IPS-18c (cell line): ENCODE measurements around the gene AASDH.
"Not testable (repeated sequence)": the region's sequence is repeated elsewhere in the genome, so short reads cannot be mapped to it uniquely, and the experiment has no call there.

Experiments
- H3K4me3 ChIP-seq: 2 replicates; pipeline ENCODE4 v1.7.0; 2013; ENCODE audit warnings: low read depth, mild to moderate bottlenecking, low read length, moderate library complexity; ENCODE audit not compliant: insufficient read depth
- H3K9me3 ChIP-seq: one replicate; pipeline ENCODE4 v1.6.1; 2013; ENCODE audit warnings: mild to moderate bottlenecking, low read length, moderate library complexity; ENCODE audit not compliant: control insufficient read depth, insufficient read depth

Gene AASDH

DNA sequence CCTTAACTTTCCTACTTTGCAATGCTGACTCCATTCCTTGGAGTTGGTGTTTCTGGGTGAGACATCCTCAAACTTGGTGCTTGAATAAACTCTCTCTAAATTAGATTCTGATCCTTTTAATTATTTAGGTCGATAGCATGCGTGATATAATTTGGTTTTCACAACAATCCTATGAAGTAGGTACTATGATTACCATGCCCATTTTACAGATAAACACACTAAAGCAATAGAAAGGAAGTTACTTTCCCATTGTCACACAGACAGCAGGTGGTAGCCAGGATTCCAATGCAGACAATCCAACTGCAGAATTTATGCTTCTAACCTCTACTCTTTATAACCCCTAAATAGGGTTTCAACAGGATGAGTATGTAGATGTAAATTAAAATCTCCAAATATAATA lies 21.7 kb upstream of the AASDH start:
- H3K4me3 ChIP-seq = no peak overlapping the region
- no peaks in the 10 kb centered on the region for H3K9me3 ChIP-seq

DNA sequence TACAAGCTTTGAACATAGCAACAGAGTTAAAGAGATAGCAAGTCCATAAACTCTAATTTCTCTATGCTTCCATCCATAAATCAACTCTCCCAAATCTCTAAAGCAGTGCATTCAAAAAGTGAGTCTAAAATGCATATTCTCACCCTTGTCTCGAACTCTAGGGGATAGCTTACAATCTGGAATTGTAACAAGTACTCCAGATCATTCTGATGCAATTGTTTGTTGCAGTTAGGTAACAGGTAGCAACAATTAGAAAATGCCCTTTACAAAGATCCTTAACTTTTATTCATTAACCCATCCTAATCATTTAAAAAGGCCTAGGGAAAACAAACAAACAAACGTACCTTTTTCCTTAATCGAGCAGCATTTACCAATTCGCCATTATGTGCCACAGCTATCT lies 18.9 kb upstream of the AASDH start:
- H3K9me3 ChIP-seq = no peaks in the 10 kb centered on the region
- no peak overlapping the region for H3K4me3 ChIP-seq

DNA sequence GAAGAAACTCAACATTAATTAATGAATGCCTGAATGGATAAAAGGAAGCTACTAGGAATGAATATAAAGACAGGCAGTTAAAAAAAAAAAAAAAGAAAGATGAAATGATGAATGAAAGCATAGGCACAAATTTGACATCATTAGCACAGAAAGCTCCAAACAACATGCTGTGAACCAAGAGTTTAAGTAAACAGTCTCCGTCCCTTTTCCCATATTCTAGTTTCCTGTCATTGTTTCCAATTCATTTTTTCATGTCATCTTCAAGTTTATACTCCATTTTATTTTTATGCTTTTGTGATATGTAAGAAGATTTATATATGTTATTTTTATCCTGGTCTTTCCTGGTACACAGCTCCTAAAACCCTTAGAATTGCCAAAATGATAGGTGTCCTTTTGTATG lies 17.7 kb upstream of the AASDH start:
- Histone ChIP-seq H3K4me3 (no peak overlapping the region), H3K9me3 (no peaks in the 10 kb centered on the region)

DNA sequence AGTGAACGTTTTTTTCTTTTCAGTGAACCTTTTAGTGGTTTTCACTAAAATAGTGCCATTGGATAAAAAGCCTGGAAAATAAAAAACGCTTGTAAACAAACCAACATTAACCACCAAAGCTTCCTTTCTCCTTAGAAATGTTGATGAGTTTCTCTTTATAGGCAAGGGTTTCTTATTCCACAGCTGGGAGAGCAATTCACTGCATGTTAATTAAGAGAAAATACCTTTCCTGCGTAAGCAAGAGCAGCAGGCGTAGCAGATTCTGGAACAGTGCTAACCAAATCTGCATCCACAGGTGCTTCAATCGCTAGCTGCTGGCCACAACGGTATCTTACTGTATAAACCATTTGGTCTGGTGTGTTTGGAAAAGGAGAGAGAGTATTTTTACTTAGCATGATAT lies 13.3 kb upstream of the AASDH start:
- H3K4me3 ChIP-seq = no peak overlapping the region
- no peaks in the 10 kb centered on the region for H3K9me3 ChIP-seq

DNA sequence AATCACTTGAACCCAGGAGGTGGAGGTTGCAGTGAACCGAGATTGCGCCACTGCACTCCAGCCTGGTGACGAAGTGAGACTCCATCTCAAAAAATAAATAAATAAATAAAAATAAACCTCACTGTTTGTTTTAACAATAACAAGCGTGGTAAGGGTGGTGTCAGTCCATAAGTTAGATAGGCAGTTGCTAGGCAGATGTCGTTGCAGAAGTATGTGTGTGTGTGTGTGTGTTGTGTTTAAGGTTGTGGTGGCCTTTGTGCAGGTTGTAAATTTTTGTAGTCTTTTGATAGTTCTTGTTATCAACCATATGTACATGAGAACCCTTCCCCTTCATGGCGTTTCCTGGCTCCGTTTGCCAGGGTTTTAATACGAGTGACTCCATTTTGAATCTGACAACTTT lies 4.0 kb upstream of the AASDH start:
- no peak overlapping the region for H3K4me3 ChIP-seq

DNA sequence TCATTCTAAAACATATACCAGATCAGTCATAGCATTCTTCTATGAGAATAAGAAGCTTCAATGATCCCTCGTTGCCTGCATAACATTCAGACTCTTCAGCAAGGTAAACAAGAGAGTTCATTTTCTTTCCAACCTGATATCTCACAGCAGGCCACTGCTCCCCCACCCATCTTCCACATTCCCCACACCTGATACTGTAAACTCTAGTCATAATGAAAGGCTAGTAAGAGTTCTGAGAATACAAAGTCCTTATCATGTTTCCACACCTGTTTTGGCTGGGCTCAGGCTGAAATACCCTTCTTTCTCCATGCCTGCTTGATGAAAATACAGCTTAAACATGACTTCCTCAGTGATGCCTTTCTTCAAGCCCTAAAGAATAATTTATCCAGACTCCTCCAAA lies 2.3 kb upstream of the AASDH start:
- no peak overlapping the region for H3K4me3 ChIP-seq
- no peaks in the 10 kb centered on the region for H3K9me3 ChIP-seq

More for the DNA sequence above, 4.0 kb upstream of the AASDH start:
- H3K9me3 ChIP-seq = no peaks in the 10 kb centered on the region

DNA sequence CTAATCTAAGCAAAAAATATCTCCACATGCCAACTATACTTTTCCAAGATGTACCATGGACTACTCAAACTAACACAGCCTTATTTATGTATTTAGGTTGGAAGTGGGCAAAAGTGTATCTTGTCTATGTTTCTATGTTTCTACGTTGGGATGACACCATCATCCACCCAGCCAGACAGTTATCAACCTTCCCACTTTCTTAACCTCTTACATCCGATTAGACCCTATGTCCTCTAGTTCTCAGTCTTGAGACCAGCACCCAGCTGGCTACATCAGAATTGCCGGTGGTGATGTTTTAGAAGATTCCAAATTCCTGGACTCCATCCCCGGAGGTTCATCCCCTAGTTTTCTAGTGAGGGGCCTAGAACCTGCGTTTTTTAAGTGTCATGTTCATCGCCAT lies 1.0 kb upstream of the AASDH start:
- H3K4me3 ChIP-seq = peak overlapping the region; percentile 79
- no peaks in the 10 kb centered on the region for H3K9me3 ChIP-seq

DNA sequence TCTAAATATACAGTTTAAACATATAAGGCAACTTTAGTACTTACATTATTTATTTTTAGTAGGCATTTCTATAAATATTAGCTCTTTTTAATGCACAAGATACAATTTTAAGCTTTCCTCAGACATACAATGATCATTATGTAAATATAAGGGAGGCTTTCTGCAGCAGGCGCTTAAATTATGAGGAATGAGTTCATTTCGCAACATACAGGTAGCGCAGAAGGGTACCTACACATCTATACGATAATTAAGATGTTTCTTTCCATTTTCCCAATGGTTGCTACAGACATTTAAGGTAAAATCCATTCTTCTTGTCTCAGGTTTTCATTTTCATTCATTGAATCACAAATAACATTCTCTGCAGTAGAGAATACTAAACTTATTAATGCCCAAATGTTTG lies 1.2 kb downstream of the AASDH start:
- Histone ChIP-seq H3K4me3 (no peak overlapping the region), H3K9me3 (no peaks in the 10 kb centered on the region)

DNA sequence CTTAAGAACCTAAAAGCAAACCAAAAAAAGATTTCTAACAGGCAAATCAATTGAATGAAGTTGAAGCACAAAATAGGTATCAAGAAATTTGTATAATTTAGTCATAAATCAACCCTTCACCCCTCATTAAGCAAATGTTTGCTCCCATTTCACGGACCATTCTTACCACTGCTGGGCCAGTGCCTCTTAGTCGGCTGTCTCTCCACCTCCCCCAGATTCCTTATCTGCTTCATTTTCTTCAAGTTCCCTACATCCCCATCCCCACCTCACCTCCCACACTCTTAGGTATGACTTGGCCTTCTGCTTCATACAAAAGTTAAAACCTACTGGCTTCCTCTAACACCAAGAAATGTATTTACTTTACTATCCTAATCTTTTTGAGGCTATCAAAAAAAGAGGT lies 11.8 kb downstream of the AASDH start:
- H3K9me3 ChIP-seq = no peaks in the 10 kb centered on the region

DNA sequence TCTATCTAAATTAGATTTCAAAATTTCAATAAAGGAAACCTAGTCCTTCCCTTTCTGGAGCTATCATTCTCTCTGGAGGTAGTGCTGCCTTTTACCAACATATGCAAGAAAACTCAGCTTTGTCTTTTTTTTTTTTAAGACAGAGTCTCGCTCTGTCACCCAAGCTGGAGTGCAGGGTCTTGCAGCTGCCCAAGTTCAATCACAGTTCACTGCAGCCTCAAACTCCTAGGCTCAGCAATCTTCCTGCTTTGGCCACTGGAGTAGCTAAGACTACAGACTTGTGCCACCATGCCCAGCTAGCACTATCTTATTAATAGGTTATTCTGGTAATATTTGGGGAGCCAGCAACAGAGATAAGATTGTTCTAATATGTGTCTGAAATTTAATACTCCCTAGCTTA lies 12.3 kb downstream of the AASDH start:
- H3K4me3 ChIP-seq = no peak overlapping the region
- no peaks in the 10 kb centered on the region for H3K9me3 ChIP-seq

More for the DNA sequence above, 11.8 kb downstream of the AASDH start:
- H3K4me3 ChIP-seq = no peak overlapping the region

DNA sequence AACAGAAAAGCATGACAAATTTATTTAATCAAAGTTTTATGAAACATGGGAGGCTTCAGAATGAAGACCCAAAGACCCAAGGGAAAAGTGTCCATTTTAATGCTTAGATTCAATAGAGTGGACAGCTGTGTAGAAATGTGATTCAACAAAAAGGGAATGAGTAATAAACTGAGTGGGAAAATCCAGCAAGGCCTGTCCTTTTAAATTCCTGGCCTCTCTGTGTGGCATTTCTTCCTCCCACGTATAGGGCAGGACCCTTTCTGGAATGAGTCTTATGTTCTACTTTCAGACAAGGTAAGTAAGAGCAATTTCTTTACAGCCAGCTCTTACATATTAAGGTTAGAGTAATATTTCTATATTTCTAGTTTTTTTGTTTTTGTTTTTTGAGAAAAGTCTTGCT lies 14.5 kb downstream of the AASDH start:
- Histone ChIP-seq H3K9me3 (no peaks in the 10 kb centered on the region), H3K4me3 (no peak overlapping the region)

DNA sequence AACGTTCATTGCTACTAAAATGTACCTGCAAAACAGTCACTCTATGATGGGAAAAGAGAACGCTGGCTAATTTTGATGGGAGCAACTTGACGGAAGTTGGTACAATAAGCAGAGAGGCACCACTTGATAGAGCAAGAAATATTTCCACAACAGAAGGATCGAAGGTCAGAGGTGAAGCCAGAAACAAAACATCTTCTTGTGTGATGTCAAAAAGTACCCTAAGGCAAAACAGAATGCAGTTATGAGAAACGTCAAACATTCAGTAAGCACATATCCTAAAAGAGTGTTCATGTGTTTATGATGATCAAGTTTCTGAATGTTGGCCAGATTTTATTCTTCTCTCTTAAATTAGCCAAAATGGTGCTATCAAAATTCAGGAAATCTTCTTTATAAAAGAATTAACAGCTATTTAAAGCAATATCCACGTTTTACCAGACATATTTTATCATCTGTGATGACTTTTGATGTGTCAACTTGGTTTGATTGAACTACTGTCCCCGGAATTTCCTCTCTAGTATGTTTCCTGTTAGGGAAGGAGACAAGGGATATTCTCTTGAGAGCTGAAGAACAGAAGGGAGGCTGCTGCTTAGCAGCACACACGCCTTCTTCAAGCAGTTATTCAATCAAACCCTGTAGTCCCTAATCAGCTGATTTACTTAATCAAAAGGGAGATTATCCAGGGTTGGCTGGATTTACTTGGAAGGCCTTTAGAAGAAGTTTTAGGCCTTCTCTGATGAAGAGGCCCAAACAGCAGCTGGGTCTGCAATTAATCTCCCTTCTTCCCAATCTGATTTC lies 15.7 kb downstream of the AASDH start:
- no peaks in the 10 kb centered on the region for H3K9me3 ChIP-seq
- no peak overlapping the region for H3K4me3 ChIP-seq

DNA sequence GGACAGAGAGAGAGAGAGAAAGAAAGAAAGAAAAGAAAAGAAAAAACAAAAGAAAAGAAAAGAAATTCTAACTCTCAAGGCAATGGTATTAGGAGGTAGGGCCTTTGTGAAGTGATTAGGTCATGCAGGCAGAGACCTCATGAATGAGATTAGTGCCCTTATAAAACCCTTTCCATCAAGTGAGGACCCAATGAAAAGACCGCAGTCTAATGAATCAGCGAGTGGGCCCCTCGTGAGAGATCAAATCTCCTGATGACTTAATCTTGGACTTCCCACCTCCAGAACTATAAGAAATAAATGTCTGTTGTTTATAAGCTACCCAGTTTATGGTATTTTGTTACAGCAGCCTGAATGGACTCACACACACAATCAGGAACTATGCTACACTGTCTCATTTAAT lies 16.9 kb downstream of the AASDH start:
- no peak overlapping the region for H3K4me3 ChIP-seq
- H3K9me3 ChIP-seq = no peaks in the 10 kb centered on the region

DNA sequence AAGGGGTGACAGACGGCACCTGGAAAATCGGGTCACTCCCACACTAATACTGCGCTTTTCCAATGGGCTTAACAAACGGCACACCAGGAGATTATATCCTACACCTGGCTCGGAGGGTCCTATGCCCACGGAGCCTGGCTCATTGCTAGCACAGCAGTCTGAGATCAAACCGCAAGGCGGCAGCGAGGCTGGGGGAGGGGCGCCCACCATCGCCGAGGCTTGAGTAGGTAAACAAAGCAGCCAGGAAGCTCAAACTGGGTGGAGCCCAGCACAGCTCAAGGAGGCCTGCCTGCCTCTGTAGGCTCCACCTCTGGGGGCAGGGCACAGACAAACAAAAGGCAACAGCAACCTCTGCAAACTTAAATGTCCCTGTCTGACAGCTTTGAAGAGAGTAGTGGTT lies 24.3 kb downstream of the AASDH start:
- peaks cover 10% of the 10 kb centered on the region for H3K9me3 ChIP-seq
- H3K4me3 ChIP-seq = not testable (repeated sequence)

DNA sequence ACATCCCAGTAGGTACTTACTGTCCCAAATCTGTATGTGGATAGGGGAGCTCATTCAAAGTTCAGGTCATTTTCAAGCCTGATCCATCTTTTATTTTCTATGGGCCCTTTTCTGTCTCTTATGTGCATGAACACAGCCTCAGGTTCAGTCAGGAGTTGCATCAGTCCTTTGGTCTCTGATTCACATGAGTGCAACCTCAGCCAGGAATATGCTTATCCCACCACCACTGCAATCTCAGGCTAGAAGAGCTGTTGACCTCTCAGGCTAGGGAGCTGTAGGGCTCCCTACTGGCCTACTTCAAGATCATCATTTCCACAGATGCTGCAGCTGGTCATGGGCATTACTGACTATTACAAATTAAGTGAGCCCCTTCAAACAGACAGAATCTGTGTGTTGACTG lies 27.2 kb downstream of the AASDH start:
- Histone ChIP-seq H3K4me3 (no peak overlapping the region), H3K9me3 (peaks cover 10% of the 10 kb centered on the region)

DNA sequence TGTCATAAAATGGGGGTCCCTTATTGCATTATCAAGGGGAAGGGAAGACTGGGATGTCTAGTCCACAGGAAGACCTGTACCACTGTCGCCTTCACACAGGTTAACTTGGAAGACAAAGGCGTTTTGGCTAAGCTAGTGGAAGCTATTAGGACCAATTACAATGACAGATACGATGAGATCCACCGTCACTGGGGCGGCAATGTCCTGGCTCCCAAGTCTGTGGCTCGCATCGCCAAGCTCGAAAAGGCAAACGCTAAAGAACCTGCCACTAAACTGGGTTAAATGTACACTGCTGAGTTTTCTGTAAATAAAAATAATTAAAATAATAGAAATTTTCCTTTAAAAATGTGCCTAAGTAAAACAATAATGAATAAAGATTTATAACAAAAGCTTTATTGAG lies 30.6 kb downstream of the AASDH start:
- no peak overlapping the region for H3K4me3 ChIP-seq

DNA sequence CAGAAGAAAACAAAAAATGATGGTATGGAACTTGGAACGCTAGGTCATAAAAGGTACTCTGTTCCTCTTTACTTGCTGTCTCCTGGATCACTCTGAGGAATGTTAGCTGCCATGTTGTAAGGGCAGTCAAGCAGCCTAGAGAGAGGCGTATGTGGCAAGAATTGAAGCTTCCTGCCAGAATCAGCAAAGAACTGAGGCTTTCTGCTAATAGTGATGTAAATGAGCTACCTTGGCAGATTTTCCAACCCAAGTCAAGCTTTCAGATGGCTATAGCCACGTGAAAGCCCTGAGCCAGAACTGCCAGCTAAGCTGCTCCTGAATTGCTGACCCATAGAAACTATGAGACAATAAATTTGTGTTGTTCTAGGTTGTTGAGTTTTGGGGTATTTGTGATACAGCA lies 38.7 kb downstream of the AASDH start:
- H3K4me3 ChIP-seq = no peak overlapping the region

More for the DNA sequence above, 30.6 kb downstream of the AASDH start:
- no peaks in the 10 kb centered on the region for H3K9me3 ChIP-seq

DNA sequence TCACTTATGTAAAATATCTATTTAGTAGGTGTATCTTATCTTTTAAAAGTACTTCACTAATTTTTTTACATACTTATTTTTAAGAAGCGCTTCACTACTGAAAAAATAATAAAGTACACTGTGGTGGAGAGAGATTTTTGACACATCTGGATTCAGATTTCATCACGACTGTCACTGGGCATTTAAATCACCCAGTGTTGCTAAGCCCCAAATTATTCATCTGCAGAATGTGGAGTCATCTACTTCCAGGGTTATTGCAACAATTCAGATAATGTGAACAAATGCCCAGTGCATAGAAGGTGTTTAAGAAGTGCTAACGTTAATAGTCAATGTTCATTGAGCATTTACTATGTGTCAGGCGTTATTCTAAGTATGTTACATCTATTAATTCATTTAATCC lies 41.8 kb downstream of the AASDH start:
- Histone ChIP-seq H3K9me3 (no peaks in the 10 kb centered on the region), H3K4me3 (no peak overlapping the region)

More for the DNA sequence above, 38.7 kb downstream of the AASDH start:
- no peaks in the 10 kb centered on the region for H3K9me3 ChIP-seq

DNA sequence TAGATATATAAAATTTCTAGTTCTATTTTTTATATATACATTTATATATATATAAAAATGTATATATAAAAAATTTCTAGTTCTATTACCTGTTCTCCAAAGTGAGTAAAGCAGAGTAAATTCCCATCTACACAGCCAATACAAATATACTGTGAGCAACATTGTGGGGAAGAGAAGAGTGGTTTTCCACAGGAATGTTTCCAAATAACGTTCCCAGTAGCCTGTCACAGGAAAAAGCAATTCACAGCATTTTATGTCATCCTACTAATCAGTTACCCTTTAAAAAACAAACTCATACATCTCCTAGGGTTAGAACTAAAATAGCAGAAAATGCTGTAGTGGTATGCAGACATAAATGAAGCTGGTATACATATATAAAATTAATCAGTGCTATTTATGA lies 44.5 kb downstream of the AASDH start:
- Histone ChIP-seq H3K4me3 (no peak overlapping the region), H3K9me3 (no peaks in the 10 kb centered on the region)
